Esophagus muscularis mucosa (tissue), 4 donors: ENCODE measurements around the gene B9D2. TPM values are rescaled to one million over a fixed set of nuclear protein-coding genes. Genes with fewer than 3 reads are reported as not detected.

Source experiments
- DNase-seq: peaks from one replicate; pipeline ENCODE4 v3.0.0-alpha.2; 2017; ENCODE audit errors: extremely low spot score
- H3K27ac ChIP-seq, 4 donors: fragments of 200-600 bp; sonication (generic); replicated peaks in 1 of 4; 1 replicate in 3 of 4; 2 replicates in 1 of 4; pipeline ENCODE4 v1.5.1; 2016 to 2019; ENCODE audit warnings: mild to moderate bottlenecking in 1 of 4
- H3K27me3 ChIP-seq, 4 donors: fragments of 200-600 bp; sonication (generic); one replicate each; pipeline versions ENCODE4 v1.5.1 to v1.6.0; 2016 to 2019
- H3K36me3 ChIP-seq, 4 donors: fragments of 200-600 bp; sonication (generic); one replicate each; pipeline ENCODE4 v1.5.1; 2016 to 2019
- H3K4me1 ChIP-seq, 4 donors: fragments of 200-600 bp; sonication (generic); one replicate each; pipeline ENCODE4 v1.5.1; 2016 to 2019
- H3K4me3 ChIP-seq, 4 donors: fragments of 200-600 bp; sonication (generic); 1 replicate in 2 of 4; 2 replicates in 2 of 4; pipeline ENCODE4 v1.5.1; 2016 to 2019; ENCODE audit warnings: mild to moderate bottlenecking in 4 of 4, moderate library complexity in 1 of 4
- H3K9me3 ChIP-seq, 4 donors: fragments of 200-600 bp; sonication (generic); 1 replicate in 3 of 4; 2 replicates in 1 of 4; pipeline ENCODE4 v1.5.1; 2016 to 2019
- CTCF ChIP-seq, 3 experiments: fragments of 200-600 bp in 2 of 3; fragments of 450-650 bp in 1 of 3; sonication (generic) in 2 of 3; IDR thresholded peaks; one replicate each; pipeline ENCODE4 v1.5.1; 2017 to 2019; ENCODE audit warnings: antibody characterized with exemption in 3 of 3, mild to moderate bottlenecking in 2 of 3, moderate library complexity in 1 of 3
- EP300 ChIP-seq: sonication (generic); formaldehyde crosslinking; IDR thresholded peaks from one replicate; pipeline ENCODE4 v1.6.1; 2017; ENCODE audit warnings: antibody characterized with exemption
- POLR2A ChIP-seq: fragments of 450-650 bp; IDR thresholded peaks from one replicate; pipeline ENCODE4 v1.6.1; 2017; ENCODE audit warnings: antibody characterized with exemption, moderate library complexity, mild to moderate bottlenecking, low read depth
- POLR2AphosphoS5 ChIP-seq, 2 donors: sonication (generic); formaldehyde crosslinking; IDR thresholded peaks; one replicate each; pipeline ENCODE4 v1.6.1; 2017; ENCODE audit warnings: antibody characterized with exemption in 2 of 2
- WGBS: methylation state at CpG from one replicate; pipeline ENCODE4 v1.1.5; 2018; 5-methylcytosine and 5-hydroxymethylcytosine counted together
- intact Hi-C: fragments of 100-400 bp; cut with DNase I; formaldehyde crosslinking; loops from one replicate; pipeline ENCODE4 v1.15.1; 2023
- total RNA-seq, 4 donors: library from RNA; depleted of rRNA; stranded (reverse); fragments of >200 nt; gene quantifications; one replicate each; pipeline versions ENCODE4 v1.1.0 to v1.2.1, GENCODE V29; 2016

The B9D2 gene
- total RNA-seq, 4 donors from 2014 or later, result 4.9 to 9.3 (median 6.9) TPM

GRCh38 chr19:41357746-41358145, 6.2 kb downstream of the B9D2 start:
- H3K36me3 ChIP-seq, result no peaks in the 10 kb centered on the region
- H3K27ac ChIP-seq, result no peak overlapping the region
- DNase-seq, result no peak
- WGBS, result 92% methylated on average over 12 of the region's 13 CpGs
- intact Hi-C loops, result no loop called here
- H3K4me3 ChIP-seq, result no peak overlapping the region
- no peaks in the 10 kb centered on the region for H3K9me3 ChIP-seq
- no peak for TF ChIP-seq POLR2A
- no peak for TF ChIP-seq EP300
- TF ChIP-seq CTCF (IDR thresholded peaks at IDR 0.05), result no peak
- no peak for TF ChIP-seq POLR2AphosphoS5 (IDR thresholded peaks at IDR 0.05)
- peaks cover 0 to 6% (median 0%) of the 10 kb centered on the region in 4 donors for H3K27me3 ChIP-seq
- H3K4me1 ChIP-seq, result peaks cover 9 to 27% (median 21%) of the 10 kb centered on the region in 4 donors

GRCh38 chr19:41356984-41357739, 6.8 kb downstream of the B9D2 start:
- intact Hi-C loops, result no loop called here
- peaks cover 9 to 29% (median 24%) of the 10 kb centered on the region in 4 donors for H3K4me1 ChIP-seq
- no peak for DNase-seq
- no peak overlapping the region for H3K4me3 ChIP-seq
- H3K36me3 ChIP-seq, result no peaks in the 10 kb centered on the region
- 74% methylated on average over 11 of the region's 11 CpGs for WGBS
- H3K27me3 ChIP-seq, result peaks cover 0 to 6% (median 0%) of the 10 kb centered on the region in 4 donors
- no peak overlapping the region for H3K27ac ChIP-seq
- H3K9me3 ChIP-seq, result no peaks in the 10 kb centered on the region
- TF ChIP-seq POLR2AphosphoS5 (IDR thresholded peaks at IDR 0.05) (no peak), EP300 (no peak), CTCF (IDR thresholded peaks at IDR 0.05) (no peak), POLR2A (no peak)

- intact Hi-C loops, result no loop called here
- no peak overlapping the region for H3K27ac ChIP-seq
These were observed 8.1 kb downstream of the B9D2 start for GRCh38 chr19:41355802-41356201.

GRCh38 chr19:41355035-41355434, 8.9 kb downstream of the B9D2 start:
- Histone ChIP-seq H3K27me3 (peaks cover 0 to 6% (median 0%) of the 10 kb centered on the region in 4 donors), H3K9me3 (no peaks in the 10 kb centered on the region), H3K36me3 (no peaks in the 10 kb centered on the region), H3K4me3 (no peak overlapping the region), H3K4me1 (peaks cover 17 to 49% (median 45%) of the 10 kb centered on the region in 4 donors), H3K27ac (peak overlapping the region in 2 of 4 donors; percentile 1 to 95)
- WGBS, result 75% methylated on average over 1 of the region's 1 CpG
- TF ChIP-seq POLR2AphosphoS5 (IDR thresholded peaks at IDR 0.05) (no peak), CTCF (IDR thresholded peaks at IDR 0.05) (no peak), EP300 (no peak), POLR2A (no peak)
- no peak for DNase-seq
- intact Hi-C loops, result no loop called here

More at GRCh38 chr19:41355802-41356201, 8.1 kb downstream of the B9D2 start:
- Histone ChIP-seq H3K4me1 (peaks cover 9 to 41% (median 37%) of the 10 kb centered on the region in 4 donors), H3K9me3 (no peaks in the 10 kb centered on the region), H3K36me3 (no peaks in the 10 kb centered on the region), H3K4me3 (no peak overlapping the region), H3K27me3 (peaks cover 0 to 6% (median 0%) of the 10 kb centered on the region in 4 donors)
- no peak for DNase-seq
- WGBS, result 54% methylated on average over 3 of the region's 3 CpGs
- TF ChIP-seq POLR2AphosphoS5 (IDR thresholded peaks at IDR 0.05), result no peak
- no peak for TF ChIP-seq CTCF (IDR thresholded peaks at IDR 0.05)
- TF ChIP-seq EP300, result no peak
- no peak for TF ChIP-seq POLR2A
